SK-N-SH treated with all-trans-retinoic acid at 6 μM for 48 hours (cell line): Measurements from ENCODE around the gene AGBL1.

Experiments used
- ATAC-seq: fragments of 200-7000 bp; cut with Tn5 transposase; 3 replicates; pipeline ENCODE4 v1.9.1; 2020; ENCODE audit warnings: mild to moderate bottlenecking, moderate library complexity
- BACH2 ChIP-seq: fragments of 250-450 bp; sonication (Bioruptor Pico); IDR thresholded peaks from 2 replicates; pipeline ENCODE4 v1.9.0; 2021; ENCODE audit warnings: mild to moderate bottlenecking, borderline replicate concordance
- CSDC2 ChIP-seq: fragments of 250-450 bp; sonication (Bioruptor Pico); IDR thresholded peaks from 2 replicates; pipeline ENCODE4 v1.5.0; 2020; ENCODE audit warnings: mild to moderate bottlenecking, moderate library complexity
- ESRRG ChIP-seq: fragments of 250-450 bp; sonication (Bioruptor Pico); IDR thresholded peaks from 2 replicates; pipeline ENCODE4 v1.6.1; 2021; ENCODE audit warnings: mild to moderate bottlenecking
- GLIS3 ChIP-seq: fragments of 250-450 bp; sonication (Bioruptor Pico); IDR thresholded peaks from 2 replicates; pipeline ENCODE4 v1.5.0; 2020; ENCODE audit warnings: mild to moderate bottlenecking, moderate library complexity
- ISL1 ChIP-seq: fragments of 250-450 bp; sonication (Bioruptor Pico); IDR thresholded peaks from 2 replicates; pipeline ENCODE4 v2.1.2; 2022; ENCODE audit warnings: mild to moderate bottlenecking, moderate library complexity
- OSR1 ChIP-seq: fragments of 250-450 bp; sonication (Bioruptor Pico); IDR thresholded peaks from 2 replicates; pipeline ENCODE4 v1.8.0; 2022; ENCODE audit warnings: moderate library complexity, mild to moderate bottlenecking, inconsistent platforms
- PPARA ChIP-seq: fragments of 250-450 bp; sonication (Bioruptor Pico); IDR thresholded peaks from 2 replicates; pipeline ENCODE4 v1.5.0; 2020; ENCODE audit warnings: mild to moderate bottlenecking, borderline replicate concordance
- SNAI2 ChIP-seq: fragments of 250-450 bp; sonication (Bioruptor Pico); IDR thresholded peaks from 2 replicates; pipeline ENCODE4 v1.5.0; 2020; ENCODE audit warnings: mild to moderate bottlenecking, moderate library complexity
- TCF4 ChIP-seq: fragments of 250-450 bp; sonication (Bioruptor Pico); IDR thresholded peaks from 2 replicates; pipeline ENCODE4 v1.8.0; 2021; ENCODE audit warnings: mild to moderate bottlenecking, moderate library complexity, borderline replicate concordance
- TOX ChIP-seq: fragments of 250-450 bp; sonication (Bioruptor Pico); IDR thresholded peaks from 2 replicates; pipeline ENCODE4 v1.8.0; 2021; ENCODE audit warnings: mild to moderate bottlenecking, moderate library complexity, borderline replicate concordance
- ZC3H10 ChIP-seq: fragments of 250-450 bp; sonication (Bioruptor Pico); IDR thresholded peaks from 2 replicates; pipeline ENCODE4 v1.5.1; 2021; ENCODE audit warnings: mild to moderate bottlenecking, moderate library complexity
- ZFP3 ChIP-seq: fragments of 250-450 bp; sonication (Bioruptor Pico); IDR thresholded peaks from 2 replicates; pipeline ENCODE4 v1.5.0; 2020; ENCODE audit warnings: mild to moderate bottlenecking, moderate library complexity
- ZFP30 ChIP-seq: fragments of 450-650 bp; formaldehyde crosslinking; IDR thresholded peaks from 2 replicates; pipeline ENCODE4 v1.5.0; 2022; ENCODE audit warnings: mild to moderate bottlenecking, moderate library complexity
- ZNF565 ChIP-seq: fragments of 450-650 bp; formaldehyde crosslinking; conservative IDR thresholded peaks from 2 replicates; pipeline ENCODE4 v1.5.0; 2020; ENCODE audit warnings: low read depth, mild to moderate bottlenecking, moderate library complexity
- ZNF70 ChIP-seq: fragments of 450-650 bp; formaldehyde crosslinking; IDR thresholded peaks from 2 replicates; pipeline ENCODE4 v1.5.0; 2020; ENCODE audit warnings: mild to moderate bottlenecking, moderate library complexity
- ZNF8 ChIP-seq: fragments of 450-650 bp; formaldehyde crosslinking; IDR thresholded peaks from 2 replicates; pipeline ENCODE4 v1.5.0; 2020; ENCODE audit warnings: mild to moderate bottlenecking, moderate library complexity
- TF ChIP-seq, protein P1 (sequence below): fragments of 250-450 bp; sonication (Bioruptor Pico); IDR thresholded peaks from 2 replicates; pipeline ENCODE4 v1.5.0; 2020; ENCODE audit warnings: mild to moderate bottlenecking, moderate library complexity
- TF ChIP-seq, protein P2 (sequence below): fragments of 250-450 bp; sonication (Bioruptor Pico); IDR thresholded peaks from 2 replicates; pipeline ENCODE4 v1.5.1; 2020; ENCODE audit warnings: low read depth, mild to moderate bottlenecking, moderate library complexity
- TF ChIP-seq, protein P3 (sequence below): fragments of 250-450 bp; sonication (Bioruptor Pico); IDR thresholded peaks from 2 replicates; pipeline ENCODE4 v1.8.0; 2020; ENCODE audit warnings: mild to moderate bottlenecking, moderate library complexity, borderline replicate concordance
- TF ChIP-seq, protein P4 (sequence below): fragments of 250-450 bp; sonication (Bioruptor Pico); IDR thresholded peaks from 2 replicates; pipeline ENCODE4 v1.5.1; 2021; ENCODE audit warnings: mild to moderate bottlenecking, moderate library complexity
- TF ChIP-seq, protein P5 (sequence below): fragments of 250-450 bp; sonication (Bioruptor Pico); IDR thresholded peaks from 2 replicates; pipeline ENCODE4 v1.8.0; 2021; ENCODE audit warnings: low read depth, mild to moderate bottlenecking, moderate library complexity, borderline replicate concordance

Gene AGBL1

DNA sequence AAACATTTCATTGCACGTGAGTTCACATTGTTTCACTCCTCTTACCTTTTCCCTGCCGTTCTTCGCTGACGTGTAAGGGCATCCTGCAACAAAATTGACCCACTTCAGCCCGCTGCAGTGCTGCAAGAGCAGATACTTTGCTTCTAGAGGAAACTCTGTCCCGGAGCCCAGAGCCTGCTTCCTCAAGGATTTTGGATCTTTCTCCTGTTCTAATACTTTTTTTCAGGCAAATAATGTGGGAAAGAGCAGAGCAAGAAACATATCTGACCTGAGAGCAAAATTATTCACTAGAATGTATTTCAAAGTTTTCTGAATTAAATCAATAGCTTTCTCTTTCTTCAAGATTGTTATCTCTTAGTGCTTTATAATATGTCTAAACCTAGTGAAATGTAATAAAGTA is 303.9 kb downstream of the AGBL1 start:
- TF ChIP-seq PPARA (CRISPR knock-in tag) (no peak), BACH2 (CRISPR knock-in tag) (no peak), TCF4 (no peak), ZNF8 (CRISPR knock-in tag) (no peak), ISL1 (no peak), OSR1 (no peak)
- TF ChIP-seq, protein P1, sequence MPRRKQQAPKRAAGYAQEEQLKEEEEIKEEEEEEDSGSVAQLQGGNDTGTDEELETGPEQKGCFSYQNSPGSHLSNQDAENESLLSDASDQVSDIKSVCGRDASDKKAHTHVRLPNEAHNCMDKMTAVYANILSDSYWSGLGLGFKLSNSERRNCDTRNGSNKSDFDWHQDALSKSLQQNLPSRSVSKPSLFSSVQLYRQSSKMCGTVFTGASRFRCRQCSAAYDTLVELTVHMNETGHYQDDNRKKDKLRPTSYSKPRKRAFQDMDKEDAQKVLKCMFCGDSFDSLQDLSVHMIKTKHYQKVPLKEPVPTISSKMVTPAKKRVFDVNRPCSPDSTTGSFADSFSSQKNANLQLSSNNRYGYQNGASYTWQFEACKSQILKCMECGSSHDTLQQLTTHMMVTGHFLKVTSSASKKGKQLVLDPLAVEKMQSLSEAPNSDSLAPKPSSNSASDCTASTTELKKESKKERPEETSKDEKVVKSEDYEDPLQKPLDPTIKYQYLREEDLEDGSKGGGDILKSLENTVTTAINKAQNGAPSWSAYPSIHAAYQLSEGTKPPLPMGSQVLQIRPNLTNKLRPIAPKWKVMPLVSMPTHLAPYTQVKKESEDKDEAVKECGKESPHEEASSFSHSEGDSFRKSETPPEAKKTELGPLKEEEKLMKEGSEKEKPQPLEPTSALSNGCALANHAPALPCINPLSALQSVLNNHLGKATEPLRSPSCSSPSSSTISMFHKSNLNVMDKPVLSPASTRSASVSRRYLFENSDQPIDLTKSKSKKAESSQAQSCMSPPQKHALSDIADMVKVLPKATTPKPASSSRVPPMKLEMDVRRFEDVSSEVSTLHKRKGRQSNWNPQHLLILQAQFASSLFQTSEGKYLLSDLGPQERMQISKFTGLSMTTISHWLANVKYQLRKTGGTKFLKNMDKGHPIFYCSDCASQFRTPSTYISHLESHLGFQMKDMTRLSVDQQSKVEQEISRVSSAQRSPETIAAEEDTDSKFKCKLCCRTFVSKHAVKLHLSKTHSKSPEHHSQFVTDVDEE (CRISPR knock-in tag) = no peak
- TF ChIP-seq, protein P2, sequence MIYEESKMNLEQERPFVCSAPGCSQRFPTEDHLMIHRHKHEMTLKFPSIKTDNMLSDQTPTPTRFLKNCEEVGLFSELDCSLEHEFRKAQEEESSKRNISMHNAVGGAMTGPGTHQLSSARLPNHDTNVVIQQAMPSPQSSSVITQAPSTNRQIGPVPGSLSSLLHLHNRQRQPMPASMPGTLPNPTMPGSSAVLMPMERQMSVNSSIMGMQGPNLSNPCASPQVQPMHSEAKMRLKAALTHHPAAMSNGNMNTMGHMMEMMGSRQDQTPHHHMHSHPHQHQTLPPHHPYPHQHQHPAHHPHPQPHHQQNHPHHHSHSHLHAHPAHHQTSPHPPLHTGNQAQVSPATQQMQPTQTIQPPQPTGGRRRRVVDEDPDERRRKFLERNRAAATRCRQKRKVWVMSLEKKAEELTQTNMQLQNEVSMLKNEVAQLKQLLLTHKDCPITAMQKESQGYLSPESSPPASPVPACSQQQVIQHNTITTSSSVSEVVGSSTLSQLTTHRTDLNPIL = no peak
- TF ChIP-seq, protein P3, sequence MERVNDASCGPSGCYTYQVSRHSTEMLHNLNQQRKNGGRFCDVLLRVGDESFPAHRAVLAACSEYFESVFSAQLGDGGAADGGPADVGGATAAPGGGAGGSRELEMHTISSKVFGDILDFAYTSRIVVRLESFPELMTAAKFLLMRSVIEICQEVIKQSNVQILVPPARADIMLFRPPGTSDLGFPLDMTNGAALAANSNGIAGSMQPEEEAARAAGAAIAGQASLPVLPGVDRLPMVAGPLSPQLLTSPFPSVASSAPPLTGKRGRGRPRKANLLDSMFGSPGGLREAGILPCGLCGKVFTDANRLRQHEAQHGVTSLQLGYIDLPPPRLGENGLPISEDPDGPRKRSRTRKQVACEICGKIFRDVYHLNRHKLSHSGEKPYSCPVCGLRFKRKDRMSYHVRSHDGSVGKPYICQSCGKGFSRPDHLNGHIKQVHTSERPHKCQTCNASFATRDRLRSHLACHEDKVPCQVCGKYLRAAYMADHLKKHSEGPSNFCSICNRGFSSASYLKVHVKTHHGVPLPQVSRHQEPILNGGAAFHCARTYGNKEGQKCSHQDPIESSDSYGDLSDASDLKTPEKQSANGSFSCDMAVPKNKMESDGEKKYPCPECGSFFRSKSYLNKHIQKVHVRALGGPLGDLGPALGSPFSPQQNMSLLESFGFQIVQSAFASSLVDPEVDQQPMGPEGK = no peak
- ATAC-seq = no peak

DNA sequence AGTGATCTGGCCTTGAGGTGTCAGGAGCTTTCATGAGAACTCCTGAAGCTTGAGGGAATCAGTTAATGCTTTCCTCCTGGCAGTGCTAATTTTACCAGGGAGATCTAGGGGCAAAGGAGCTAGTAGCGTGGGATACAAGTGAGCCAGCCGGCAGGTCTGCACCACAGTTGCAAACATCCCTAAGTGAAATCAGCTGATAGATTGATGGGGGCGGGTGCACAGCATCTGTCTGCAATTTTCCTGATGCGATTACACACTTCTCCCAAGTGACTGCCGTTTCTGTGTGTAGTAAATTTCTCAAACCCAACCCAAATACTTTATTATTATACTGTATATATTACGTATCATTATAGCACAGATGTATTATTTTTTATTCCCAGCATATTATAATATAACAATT is 304.5 kb downstream of the AGBL1 start:
- TF ChIP-seq SNAI2 (CRISPR knock-in tag) (no peak), CSDC2 (CRISPR knock-in tag) (no peak), ISL1 (no peak), TCF4 (peak; percentile 67; the same call in 1 of the 2 replicates)
- TF ChIP-seq, all 23 proteins: peak for 1
- no peak for ATAC-seq

DNA sequence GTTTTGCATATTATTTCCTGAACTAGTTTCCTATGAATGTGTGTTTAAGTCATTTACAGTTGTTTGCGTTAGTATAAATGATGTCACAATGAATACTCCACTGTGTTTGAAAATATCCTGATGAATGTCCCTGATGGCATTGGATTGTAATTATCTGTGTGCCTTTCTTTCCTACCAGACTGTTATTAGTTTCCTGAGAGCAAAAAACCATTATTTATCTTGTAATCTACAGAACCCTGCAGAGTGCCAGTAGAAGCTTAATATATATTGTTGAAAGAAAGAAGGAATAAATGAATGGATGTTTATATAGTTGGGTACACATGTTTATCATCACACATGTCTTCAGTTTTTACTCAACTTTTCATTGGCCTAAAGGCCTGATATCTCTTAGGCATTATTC is 312.6 kb downstream of the AGBL1 start:
- no peak for TF ChIP-seq OSR1
- TF ChIP-seq SNAI2 (CRISPR knock-in tag) = no peak
- TF ChIP-seq GLIS3 (CRISPR knock-in tag) = no peak
- TF ChIP-seq, protein P4, sequence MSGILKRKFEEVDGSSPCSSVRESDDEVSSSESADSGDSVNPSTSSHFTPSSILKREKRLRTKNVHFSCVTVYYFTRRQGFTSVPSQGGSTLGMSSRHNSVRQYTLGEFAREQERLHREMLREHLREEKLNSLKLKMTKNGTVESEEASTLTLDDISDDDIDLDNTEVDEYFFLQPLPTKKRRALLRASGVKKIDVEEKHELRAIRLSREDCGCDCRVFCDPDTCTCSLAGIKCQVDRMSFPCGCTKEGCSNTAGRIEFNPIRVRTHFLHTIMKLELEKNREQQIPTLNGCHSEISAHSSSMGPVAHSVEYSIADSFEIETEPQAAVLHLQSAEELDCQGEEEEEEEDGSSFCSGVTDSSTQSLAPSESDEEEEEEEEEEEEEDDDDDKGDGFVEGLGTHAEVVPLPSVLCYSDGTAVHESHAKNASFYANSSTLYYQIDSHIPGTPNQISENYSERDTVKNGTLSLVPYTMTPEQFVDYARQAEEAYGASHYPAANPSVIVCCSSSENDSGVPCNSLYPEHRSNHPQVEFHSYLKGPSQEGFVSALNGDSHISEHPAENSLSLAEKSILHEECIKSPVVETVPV (CRISPR knock-in tag) = no peak
- no peak for TF ChIP-seq TCF4
- TF ChIP-seq, protein P5, sequence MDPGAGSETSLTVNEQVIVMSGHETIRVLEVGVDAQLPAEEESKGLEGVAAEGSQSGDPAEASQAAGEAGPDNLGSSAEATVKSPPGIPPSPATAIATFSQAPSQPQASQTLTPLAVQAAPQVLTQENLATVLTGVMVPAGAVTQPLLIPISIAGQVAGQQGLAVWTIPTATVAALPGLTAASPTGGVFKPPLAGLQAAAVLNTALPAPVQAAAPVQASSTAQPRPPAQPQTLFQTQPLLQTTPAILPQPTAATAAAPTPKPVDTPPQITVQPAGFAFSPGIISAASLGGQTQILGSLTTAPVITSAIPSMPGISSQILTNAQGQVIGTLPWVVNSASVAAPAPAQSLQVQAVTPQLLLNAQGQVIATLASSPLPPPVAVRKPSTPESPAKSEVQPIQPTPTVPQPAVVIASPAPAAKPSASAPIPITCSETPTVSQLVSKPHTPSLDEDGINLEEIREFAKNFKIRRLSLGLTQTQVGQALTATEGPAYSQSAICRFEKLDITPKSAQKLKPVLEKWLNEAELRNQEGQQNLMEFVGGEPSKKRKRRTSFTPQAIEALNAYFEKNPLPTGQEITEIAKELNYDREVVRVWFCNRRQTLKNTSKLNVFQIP (CRISPR knock-in tag) = no peak
- TF ChIP-seq ZC3H10 (CRISPR knock-in tag) = no peak
- TF ChIP-seq ZNF565 (CRISPR knock-in tag) = no peak
- TF ChIP-seq ZFP30 (CRISPR knock-in tag) = no peak
- TF ChIP-seq ISL1 = no peak
- no peak for TF ChIP-seq ZNF70 (CRISPR knock-in tag)
- no peak for TF ChIP-seq ZNF8 (CRISPR knock-in tag)
- TF ChIP-seq, protein P3 = no peak
- TF ChIP-seq BACH2 (CRISPR knock-in tag) = no peak
- TF ChIP-seq ZFP3 = no peak
- no peak for TF ChIP-seq CSDC2 (CRISPR knock-in tag)
- no peak for TF ChIP-seq PPARA (CRISPR knock-in tag)
- TF ChIP-seq, protein P1 (CRISPR knock-in tag) = no peak
- no peak for TF ChIP-seq TOX (CRISPR knock-in tag)
- TF ChIP-seq ESRRG (CRISPR knock-in tag) = no peak
- ATAC-seq = no peak
